KOPT-K1 (cell line): Measurements from ENCODE around the gene VSIG8.

Experiments used
- H3K27ac ChIP-seq: fragments of 200-600 bp; sonication (generic); 2 replicates; pipeline ENCODE4 v1.5.1; 2016; ENCODE audit warnings: antibody characterized with exemption, mild to moderate bottlenecking, low read depth, low read length; ENCODE audit not compliant: poor library complexity, severe bottlenecking
- H3K36me3 ChIP-seq: fragments of 200-600 bp; sonication (generic); 2 replicates; pipeline ENCODE4 v1.5.1; 2017; ENCODE audit warnings: antibody characterized with exemption, mild to moderate bottlenecking, low read length, moderate library complexity; ENCODE audit not compliant: insufficient read depth
- H3K9me3 ChIP-seq: fragments of 200-600 bp; sonication (generic); 2 replicates; pipeline ENCODE4 v1.5.1; 2017; ENCODE audit warnings: antibody characterized with exemption, low read length, mild to moderate bottlenecking; ENCODE audit not compliant: insufficient read depth, poor library complexity, severe bottlenecking

VSIG8 gene

DNA sequence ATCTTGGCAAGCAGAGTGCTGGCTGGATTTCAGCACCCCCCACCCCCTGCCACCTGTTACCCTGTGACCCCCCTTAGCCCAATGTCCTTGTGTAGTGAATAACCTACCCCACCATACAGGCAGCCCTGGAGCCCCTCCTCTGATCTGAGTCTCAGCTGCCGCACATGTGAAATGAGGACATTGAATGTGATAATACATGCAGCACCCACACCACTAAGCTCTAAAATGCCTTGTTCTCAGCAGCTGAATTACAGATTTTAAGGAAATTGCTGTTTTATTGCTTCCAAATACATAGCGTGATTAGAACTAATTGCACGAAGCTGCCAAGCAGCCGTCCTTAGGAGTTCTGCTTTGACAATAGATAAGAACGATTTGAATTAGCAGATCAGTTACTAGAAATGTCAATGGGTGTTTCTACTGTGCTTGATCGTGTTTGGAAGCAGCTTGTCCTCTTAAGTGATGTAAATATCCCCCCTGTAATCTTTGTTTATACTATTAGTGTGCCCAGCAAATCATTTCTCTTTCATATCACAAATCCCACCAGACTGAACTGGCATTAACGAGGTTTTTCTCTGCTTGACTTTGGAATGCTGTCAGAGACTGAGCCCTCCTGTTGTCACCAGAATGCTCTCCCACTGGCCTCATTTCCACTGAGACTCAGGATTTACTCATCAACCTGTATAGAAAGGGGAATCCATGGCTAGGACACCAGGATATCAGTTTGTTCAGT, 30.9 kb downstream of the VSIG8 start:
- Histone ChIP-seq H3K36me3 (no peaks in the 10 kb centered on the region), H3K9me3 (no peaks in the 10 kb centered on the region), H3K27ac (no peak overlapping the region)

DNA sequence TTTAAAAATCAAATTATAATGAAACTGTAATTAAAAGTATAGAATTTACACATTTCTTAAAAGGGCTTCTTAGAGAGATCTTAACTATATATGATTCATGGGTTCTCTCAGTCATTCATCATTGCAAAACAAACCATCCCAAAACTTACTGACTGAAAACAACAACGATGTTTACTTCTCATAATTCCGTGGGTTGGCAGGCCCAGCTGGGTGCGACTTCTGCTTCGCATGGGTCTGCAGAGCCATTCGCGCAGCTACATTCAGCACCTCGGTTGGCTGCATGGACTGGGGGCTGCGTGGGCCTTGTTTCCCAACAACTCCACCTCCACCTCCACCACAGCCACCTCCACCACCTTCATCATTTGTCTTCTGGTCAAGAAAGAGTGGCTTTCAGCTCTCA, 31.7 kb downstream of the VSIG8 start:
- Histone ChIP-seq H3K9me3 (no peaks in the 10 kb centered on the region), H3K27ac (no peak overlapping the region), H3K36me3 (no peaks in the 10 kb centered on the region)

DNA sequence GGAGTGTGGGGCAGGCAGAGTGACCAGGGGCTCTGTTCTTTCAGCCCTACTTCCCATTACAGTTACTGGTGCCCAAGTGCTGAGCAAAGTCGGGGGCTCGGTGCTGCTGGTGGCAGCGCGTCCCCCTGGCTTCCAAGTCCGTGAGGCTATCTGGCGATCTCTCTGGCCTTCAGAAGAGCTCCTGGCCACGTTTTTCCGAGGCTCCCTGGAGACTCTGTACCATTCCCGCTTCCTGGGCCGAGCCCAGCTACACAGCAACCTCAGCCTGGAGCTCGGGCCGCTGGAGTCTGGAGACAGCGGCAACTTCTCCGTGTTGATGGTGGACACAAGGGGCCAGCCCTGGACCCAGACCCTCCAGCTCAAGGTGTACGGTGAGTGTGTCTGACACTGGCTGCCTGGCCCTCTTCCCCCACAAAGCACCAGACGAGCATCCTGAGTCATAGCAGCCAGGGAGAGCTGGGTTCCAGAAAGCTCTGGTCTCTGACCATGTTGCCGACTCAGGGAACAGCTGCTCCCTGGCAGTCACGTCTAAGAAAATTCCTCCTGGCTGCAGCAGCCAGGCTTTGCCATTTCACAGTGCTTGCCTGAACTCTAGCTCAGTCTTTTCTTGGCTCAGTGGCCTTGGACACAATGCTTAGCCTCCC, 32.5 kb downstream of the VSIG8 start:
- H3K27ac ChIP-seq = no peak overlapping the region
- H3K9me3 ChIP-seq = no peaks in the 10 kb centered on the region
- H3K36me3 ChIP-seq = no peaks in the 10 kb centered on the region

DNA sequence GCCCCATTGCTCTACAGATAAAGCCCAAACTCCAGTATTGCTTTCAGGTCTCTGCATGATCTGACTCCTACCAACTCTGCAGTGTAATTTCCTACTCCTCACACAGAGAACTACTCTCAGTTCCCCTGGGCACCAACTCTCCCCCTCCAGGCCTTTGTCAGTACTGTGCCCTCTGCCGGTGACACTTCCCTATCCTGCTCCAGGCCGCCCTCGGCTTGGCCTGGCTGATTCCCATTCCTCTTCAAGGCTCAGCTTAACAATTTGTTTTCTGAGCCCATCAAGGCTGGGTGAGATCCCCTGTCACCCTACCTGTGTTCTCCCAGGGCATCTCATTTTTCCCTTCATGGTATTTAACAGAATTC, 33.2 kb downstream of the VSIG8 start:
- no peaks in the 10 kb centered on the region for H3K9me3 ChIP-seq
- no peak overlapping the region for H3K27ac ChIP-seq
- H3K36me3 ChIP-seq = no peaks in the 10 kb centered on the region

DNA sequence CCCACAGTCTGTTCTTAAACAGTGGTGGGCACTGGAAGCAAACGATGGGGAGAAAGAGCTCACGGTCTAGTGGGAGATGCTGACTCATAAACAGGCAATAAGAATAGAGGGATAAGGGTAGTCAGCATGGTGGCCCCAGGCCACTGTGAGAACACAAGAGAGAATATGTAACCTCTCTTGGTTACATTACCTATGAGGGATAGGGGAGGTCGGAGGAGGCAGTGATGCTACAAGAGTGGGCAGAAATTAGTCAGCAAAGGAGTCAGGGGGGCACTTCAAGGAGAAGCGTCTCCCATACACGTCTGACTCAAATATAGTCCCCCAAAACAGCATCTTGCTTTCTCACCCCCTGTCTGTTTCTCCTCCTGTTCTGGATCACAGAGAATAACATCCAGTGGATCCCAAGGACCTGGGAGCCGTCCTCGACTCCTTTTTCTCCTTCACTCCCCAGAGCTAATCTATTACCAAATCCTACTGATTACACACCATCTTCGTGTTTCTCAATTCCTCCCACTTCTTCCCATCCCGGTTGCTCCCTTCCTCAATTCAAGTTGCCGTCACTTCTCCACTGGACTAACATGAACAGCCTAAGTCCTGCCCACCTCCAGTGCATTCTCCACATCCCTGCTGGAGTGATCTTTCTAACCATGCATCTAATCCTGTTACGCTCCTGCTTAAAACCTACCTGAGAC, 33.7 kb downstream of the VSIG8 start:
- H3K27ac ChIP-seq = no peak overlapping the region
- no peaks in the 10 kb centered on the region for H3K36me3 ChIP-seq
- no peaks in the 10 kb centered on the region for H3K9me3 ChIP-seq

DNA sequence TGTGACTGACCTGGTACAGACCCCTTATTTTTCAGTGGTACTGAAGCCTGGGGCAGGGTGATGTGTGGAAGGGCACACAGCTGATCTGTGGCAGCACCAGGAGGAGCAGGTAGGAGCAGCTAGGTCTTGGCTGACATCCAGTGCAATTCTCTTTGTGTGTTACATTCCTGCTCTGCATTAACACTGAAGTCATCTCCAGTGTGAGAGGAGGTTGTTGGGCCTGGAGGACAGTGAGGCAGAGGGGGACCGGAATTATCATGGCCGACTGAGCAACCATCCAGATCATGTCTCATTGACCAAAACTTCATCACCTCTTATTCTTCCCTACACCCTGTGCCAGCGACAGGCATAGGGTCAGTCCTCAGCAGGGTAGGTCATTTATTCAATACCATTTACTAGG, 34.3 kb downstream of the VSIG8 start:
- Histone ChIP-seq H3K27ac (no peak overlapping the region), H3K9me3 (no peaks in the 10 kb centered on the region), H3K36me3 (no peaks in the 10 kb centered on the region)

DNA sequence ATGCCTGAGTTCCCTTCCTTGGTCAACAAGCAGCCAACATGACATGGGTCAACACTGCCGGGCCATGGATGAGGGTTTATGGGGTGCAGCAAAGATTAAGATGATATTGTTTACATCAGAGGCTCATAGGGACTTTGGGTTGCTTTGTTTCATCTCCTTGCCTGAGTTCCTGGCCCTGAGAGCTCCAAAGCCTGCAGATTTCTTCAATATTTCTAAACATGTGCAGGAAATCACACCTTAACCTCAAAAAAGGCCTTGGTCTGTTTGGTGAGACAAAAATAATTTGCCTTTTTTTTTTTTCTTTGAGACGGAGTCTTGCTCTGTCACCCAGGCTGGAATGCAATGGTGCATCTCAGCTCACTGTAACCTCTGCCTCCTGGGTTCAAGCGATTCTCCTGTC, 34.9 kb downstream of the VSIG8 start:
- no peak overlapping the region for H3K27ac ChIP-seq
- no peaks in the 10 kb centered on the region for H3K9me3 ChIP-seq
- no peaks in the 10 kb centered on the region for H3K36me3 ChIP-seq

DNA sequence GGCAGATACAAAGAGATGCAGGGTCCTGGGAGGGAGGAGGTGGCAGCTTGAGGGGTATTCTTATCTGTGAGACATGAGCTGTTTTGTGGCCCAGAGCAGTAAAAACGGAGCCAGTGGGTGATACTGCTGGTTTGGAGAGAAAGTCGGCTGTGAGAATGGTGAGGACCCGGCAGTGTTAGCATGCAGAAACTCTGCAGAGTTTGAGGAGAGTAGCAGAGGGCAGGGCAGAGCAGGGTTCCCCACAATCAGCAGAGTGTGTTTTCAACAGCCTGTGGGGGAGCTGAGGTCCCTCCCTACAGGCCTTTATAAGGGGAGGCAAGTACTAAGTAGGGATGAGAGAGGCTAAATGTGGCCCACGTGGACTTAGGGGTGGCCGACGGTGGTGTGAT, 35.4 kb downstream of the VSIG8 start:
- H3K27ac ChIP-seq = no peak overlapping the region
- no peaks in the 10 kb centered on the region for H3K9me3 ChIP-seq
- no peaks in the 10 kb centered on the region for H3K36me3 ChIP-seq

DNA sequence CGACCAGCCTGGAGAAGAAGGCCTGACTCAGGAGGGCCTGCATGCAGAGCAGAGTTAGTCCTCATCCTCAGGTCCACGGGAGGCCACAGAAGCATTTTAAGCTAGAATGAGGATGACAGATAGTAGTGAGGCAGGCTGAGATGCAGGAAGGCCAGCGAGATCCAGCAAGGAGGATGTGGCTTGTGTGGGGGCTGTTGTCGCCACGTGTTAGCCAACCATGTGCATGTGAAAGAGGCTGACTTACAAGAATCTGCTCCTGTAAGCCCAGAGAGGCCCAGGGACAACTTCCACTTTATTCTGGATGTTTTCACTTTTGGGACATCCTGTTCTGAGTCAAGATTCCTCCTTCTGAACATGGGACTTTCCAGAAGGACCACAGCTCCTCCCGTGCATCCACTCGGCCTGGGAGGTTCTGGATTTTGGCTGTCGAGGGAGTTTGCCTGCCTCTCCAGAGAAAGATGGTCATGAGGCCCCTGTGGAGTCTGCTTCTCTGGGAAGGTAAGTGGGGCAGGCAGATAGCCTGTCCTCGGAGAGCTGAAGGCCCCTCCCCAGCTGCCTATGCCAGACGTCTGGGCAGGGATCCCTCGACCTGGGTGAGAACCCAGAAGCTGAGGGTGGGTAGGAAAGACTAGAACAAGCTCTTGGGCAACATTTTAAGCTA, 35.9 kb downstream of the VSIG8 start, which contains the start of gene SLAMF8:
SLAMF8 (plus strand) TSS at position 433 of the 661 bp plus-strand sequence; CDS start at position 459, 26 bp downstream.
- H3K27ac ChIP-seq = no peak within 1 kb of the TSS

DNA sequence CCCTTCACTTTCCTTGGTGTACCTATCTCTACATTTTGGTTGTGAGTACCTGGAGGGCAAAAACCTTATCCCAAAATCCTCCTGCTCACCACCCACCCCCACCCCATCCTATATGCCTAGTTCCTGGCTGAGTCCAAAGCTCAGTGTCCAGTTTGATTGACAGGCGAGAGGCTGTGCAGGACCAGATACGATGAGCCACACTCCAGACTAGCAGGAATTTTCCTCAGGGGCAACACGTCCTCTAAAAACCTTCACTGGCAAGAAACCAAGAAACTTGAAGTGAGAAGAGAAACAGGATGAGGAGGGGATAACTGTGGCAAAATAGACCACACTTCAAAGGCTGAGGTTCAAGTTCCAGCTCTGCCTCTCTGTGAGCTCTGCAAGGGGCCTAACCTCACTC, 36.9 kb downstream of the VSIG8 start:
- H3K9me3 ChIP-seq = no peaks in the 10 kb centered on the region
- H3K36me3 ChIP-seq = no peaks in the 10 kb centered on the region
- H3K27ac ChIP-seq = no peak overlapping the region

More for the DNA sequence above, 35.9 kb downstream of the VSIG8 start, which contains the start of gene SLAMF8:
- no peaks in the 10 kb centered on the region for H3K36me3 ChIP-seq
- H3K9me3 ChIP-seq = no peaks in the 10 kb centered on the region

DNA sequence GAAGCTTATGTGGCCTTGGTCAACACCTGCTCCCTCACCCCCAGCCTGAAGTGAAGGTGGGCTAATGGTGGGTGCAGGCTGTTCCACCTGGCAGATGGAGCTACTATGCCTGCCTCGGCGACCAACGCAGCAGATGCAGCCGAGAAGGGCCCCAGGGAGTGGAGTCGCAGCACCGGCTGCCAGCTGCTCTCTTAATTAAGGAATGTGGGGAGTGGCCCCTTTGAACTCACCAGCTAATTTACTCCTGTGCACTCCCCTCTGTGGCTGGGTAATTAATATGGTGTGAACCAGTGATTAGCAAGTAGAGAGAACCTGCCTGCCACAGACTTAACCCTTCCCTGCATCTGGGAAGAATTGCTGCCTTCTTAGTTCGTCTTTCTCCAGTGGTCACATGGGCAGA, 39.1 kb downstream of the VSIG8 start:
- Histone ChIP-seq H3K27ac (no peak overlapping the region), H3K36me3 (no peaks in the 10 kb centered on the region), H3K9me3 (no peaks in the 10 kb centered on the region)

DNA sequence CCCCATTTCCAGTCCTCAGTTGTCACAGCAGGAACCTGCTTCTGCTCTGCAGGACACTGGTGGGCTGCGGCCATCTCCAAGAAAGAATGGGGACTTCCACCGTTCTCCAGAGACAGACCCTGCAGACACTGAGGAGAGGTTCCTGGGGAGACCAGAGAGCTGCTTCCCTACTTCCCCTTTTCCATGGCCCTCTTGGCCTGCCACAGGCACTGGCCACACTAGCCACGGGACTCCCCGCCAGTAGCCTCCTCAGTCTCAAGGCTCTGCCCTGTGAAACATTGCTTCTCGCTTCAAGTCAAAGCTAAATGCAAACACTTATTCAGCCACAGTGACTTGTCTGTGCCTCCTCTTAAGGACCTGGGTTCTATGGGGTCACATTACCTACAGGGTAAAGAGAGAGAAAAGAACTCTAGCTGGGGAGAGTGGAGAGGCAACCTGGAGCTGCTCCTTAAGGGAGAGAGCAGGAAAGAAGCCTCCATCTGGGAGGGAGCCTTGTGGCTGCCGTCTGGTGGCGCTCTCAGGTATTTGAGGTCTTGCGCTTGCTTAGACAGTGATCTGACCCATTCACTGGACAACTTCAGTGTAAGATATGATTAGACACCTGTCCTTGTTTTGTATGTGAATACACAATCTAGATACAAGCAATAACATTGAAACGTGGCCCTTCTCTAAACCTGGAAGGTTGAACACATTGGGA, 41.1 kb downstream of the VSIG8 start:
- Histone ChIP-seq H3K27ac (no peak overlapping the region), H3K36me3 (no peaks in the 10 kb centered on the region), H3K9me3 (no peaks in the 10 kb centered on the region)

DNA sequence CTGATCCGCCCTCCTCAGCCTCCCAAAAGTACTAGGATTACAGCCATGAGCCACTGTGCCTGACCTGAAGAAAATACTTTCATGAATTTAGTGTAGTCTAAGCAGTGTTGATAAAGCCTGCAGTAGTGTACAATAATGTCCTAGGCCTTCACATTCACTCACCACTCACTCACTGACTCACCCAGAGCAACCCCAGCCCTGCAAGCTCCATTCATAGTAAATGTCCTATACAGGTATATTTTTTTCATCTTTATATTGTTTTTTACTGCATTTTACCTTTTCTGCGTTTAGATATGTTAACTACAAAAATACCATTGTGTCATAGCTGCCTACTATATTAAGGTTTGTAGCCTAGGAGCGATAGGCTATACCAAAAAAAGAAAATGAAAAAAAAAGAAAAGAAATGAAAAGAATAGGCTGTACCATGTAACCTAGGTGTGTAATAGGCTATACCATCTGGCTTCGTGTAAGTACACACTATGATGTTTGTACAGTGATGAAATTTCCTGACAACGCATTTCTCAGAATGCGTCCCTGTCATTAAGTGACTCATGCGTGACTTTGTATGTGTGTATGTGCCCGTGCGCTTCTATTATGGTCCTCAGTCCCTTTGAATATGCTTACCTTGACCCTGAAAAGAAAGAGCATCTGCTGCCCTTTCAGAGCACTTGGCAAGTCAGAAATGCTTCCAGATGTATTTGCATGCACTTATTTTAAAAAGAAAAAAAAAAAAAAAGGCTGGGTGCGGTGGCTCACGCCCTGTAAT, 45.0 kb downstream of the VSIG8 start:
- Histone ChIP-seq H3K27ac (no peak overlapping the region), H3K9me3 (no peaks in the 10 kb centered on the region), H3K36me3 (no peaks in the 10 kb centered on the region)

DNA sequence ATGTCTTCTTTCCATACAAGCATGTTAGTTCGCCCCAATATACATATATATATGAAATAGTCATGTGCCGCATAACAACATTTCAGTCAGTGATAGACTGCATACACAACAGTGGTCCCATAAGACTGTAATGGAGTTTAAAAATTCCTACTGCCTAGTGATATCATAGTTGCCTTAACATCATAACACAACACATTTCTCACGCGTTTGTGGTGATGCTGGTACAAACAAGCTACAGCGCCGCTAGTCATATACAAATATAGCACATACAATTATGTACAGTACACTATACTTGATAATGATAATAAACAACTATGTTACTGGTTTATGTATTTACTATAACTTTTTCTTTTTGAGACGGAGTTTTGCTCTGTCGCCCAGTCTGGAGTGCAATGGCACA, 46.5 kb downstream of the VSIG8 start:
- Histone ChIP-seq H3K36me3 (no peaks in the 10 kb centered on the region), H3K27ac (no peak overlapping the region), H3K9me3 (no peaks in the 10 kb centered on the region)
